GM19395 (cell line): ENCODE data around the gene BSND.

Experiments
- ATAC-seq: cut with Tn5 transposase; IDR thresholded peaks from one replicate; pipeline ENCODE4 v1.9.1; 2021; ENCODE audit warnings: mild to moderate bottlenecking, moderate library complexity; ENCODE audit not compliant: unreplicated experiment

The BSND gene

DNA sequence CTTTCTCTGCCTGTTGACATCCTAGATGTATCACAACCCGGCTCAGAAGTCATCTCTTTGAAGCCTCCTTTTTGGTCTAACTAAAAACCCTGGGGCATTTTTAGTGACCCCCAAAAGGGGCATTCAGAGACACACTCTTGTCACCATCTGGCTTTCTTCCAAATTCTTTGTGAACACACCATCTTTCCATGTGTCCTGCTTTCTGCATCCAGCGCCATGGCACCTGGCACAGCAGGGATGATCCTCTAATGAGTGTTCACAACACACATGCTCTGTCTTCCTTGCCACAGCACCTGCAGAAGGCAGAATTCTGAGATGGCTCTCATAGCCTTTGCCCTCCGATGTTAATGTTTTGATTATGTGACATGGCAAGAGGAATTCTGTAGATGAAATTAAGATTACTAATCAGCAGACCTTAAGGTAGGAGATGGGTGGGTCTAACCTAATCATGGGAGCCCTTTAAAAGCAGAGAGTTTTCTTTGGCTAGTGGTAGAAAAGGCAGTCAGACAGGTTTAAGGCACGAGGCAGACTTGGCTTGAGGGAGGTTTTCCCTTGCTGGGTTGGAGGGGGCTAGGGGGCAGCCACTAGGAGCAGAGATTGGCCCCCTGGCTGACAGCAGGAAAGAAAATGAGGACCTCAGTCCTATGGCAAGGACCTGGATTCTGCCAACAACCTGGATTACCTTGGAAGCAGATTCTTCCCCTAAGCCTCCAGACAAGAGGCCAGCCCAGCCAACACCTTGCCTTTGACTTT lies 23.2 kb upstream of the BSND start:
- ATAC-seq = no peak

DNA sequence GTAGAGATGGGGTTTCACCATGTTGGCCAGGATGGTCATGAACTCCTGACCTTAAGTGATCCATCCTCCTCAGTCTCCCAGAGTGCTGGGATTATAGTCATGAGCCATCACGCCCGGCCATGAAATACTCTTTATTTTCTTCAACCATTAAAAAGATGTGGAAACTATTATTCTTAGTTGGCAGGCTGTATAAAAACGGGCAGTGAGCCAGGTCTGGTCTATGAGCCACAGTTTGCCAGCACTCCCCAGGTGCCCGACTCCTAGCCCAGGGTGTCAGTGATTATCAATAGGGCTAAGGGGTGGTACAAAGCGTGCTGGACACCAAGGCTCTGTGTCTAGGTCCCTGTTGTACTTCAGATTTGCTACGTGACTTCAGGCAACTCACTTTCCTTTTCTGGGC lies 22.0 kb upstream of the BSND start:
- ATAC-seq = no peak

DNA sequence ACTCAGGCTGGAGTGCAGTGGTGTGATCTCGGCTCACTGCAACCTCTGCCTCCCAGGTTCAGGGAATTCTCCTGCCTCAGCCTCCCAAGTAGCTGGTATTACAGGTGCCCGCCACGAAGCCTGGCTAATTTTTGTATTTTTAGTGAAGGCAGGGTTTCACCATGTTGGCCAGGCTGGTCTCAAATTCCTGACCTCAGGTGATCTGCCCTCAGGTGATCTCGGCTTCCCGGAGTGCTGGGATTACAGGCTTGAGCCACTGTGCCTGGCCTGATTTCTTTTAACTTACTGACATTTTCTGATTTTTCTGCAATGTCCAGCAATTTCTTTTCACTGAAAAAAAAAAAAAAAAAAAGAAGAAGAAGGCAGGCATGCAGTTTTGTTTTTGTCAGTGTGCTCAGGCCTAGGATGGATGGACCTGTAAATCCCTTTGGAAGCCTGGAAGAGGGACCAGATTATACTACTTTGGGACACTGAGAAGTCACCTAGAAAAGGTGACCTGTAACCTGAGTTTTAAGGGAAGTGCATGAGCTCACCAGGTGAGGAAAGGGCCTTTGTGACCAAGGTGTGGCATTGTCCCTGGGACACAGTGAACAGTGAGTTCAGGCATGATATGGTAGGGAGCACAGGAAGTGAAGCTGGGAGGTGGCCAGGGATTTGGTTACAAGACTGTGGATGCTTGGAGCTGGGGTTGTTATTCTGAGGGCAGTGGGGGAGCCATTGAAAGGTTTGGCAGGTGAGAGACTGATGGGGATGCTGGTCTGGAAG lies 21.0 kb upstream of the BSND start:
- no peak for ATAC-seq

DNA sequence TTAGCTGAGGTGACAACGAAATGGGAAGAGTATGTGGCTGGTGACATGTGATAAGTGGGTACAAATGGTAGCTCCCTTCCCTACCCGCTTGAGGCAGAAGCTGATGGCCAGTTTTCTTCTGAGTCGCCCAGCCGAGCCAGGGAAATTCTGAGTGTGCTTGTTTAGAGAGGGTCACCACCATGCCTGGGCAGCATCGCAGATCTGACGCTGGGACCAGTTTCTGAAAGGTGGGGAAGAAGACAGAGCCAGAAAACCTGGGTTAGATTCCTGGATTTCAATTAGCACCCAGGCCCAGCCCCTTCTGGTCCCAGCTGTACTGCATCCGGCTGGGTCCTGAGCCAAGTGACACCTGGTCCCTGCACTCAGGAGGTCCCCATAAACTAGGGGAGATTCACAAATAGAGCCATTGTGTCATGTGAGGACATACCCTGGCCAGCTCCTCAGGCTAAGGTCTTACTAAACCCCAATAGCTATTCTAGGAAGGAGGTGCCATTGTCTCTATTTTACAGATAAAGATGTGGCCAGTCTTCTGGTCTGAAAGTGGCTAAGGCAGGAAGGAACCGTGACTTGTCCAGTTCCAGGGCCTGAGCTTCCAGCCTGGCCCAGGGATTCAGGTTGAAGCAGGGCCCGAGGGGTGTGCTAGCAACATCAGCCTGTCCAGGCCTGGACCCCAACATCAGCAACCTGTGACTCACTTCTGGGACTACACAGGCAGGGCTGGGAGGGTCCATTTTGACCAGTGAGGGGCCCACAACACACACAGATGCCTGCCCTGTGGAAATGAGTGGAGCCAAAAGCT lies 20.0 kb upstream of the BSND start:
- no peak for ATAC-seq

DNA sequence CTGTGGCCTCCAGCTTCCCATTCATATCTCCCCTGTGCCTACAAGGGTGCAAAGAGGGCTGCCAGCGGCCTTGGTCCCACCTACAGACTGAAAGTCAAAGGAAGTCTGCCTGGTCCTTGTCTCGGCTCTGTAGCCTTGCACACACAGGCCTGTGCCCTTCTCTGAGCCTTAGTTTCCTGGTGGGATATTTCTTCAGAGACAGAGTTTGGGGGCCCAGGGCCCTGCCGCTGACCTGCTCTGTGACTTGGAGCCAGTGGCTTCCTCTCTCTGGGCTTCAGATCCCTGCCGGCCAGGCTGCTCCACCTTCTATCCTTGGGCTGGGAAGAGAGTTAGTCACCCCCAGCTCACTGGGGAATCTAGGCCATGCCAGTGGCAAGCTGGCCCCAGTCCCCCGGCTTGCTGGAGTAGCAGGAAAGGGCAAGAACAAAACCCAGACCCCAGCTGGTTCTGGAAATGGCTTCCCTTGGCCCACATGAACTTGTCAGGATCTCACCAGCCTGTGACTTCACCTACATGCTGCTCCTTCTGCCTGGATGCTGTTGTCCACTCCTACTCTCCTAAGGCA lies 19.3 kb upstream of the BSND start:
- no peak for ATAC-seq

DNA sequence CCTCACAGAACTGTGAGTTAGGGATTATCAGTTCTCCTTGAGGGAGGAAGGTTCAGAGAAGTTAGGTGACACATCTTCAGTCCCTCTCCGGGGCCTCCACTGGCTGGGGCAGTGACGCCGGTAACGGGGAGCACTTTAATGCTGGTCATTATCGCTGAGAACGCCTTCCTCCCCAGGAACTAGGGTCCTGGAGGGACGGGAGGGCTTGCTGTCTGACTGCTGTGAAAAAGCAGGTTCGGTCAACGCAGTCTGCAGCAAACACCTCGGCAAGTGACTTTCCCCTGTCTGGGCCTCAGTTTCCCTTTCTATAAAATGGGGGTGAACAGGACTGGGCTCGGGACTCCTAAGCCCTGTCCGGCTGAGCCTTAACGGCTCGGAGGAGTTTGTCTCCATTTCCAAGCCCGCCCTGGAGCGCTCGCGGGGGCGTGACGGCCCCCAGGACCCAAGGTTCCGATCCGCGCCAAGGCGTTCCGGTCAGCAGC lies 18.6 kb upstream of the BSND start:
- ATAC-seq = no peak

DNA sequence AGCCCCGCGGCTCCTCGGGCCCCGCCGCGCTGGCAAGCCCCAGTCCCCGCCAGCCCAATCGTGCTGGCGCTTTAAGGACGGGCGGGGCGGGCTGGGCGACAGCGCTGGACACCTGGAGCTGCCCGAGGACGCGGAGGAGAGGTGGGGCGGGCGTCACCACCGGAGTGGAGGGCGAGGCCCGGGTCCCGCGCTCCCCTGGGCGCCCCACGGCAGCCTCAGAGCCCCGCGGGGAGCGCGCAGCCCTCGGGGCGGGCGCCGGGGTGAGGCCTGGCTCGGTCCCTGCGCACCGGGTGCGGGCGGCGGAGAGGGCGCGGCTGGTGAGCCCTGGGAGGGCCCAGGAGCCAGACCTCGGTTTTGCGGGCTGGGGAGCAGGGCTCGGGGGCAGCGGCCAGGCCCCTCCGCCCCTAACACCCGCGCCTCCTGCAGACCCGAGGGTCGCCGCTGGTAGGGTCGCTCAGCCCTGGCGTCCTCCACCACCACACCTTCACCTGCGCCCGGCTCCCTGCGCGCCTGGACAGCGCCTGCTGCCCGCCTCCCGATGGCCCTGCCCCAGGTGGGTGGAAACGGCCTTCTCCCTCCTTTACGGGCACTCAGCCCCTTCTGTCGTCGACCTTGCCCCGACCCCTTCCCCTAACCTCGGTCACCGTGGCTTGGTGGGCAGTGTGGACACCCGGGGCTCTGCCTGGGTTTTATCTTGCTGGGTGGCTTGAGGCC lies 18.0 kb upstream of the BSND start, which contains the start of gene TMEM61:
TMEM61 (plus strand) TSS at position 101 of the 714 bp plus-strand sequence; CDS start at position 539, 438 bp downstream.
- ATAC-seq = no peak

DNA sequence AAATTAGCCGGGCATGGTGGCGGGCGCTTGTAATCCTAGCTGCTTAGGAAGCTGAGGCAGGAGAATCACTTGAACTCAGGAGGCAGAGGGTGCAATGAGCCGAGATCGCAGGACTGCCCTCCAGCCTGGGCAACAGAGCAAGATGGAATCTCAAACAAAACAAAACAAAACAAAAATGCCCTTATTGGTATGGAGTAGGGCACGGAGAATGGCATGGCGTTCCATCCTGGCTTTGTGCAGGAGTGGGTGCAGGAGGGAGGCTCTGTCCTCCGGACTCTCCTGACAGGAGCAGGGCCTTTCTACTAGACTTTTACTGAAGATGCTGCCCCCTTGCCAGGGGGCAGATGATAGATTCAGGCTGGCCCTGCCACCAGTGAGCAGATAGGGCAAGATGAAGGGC lies 17.3 kb upstream of the BSND start:
- ATAC-seq = no peak

DNA sequence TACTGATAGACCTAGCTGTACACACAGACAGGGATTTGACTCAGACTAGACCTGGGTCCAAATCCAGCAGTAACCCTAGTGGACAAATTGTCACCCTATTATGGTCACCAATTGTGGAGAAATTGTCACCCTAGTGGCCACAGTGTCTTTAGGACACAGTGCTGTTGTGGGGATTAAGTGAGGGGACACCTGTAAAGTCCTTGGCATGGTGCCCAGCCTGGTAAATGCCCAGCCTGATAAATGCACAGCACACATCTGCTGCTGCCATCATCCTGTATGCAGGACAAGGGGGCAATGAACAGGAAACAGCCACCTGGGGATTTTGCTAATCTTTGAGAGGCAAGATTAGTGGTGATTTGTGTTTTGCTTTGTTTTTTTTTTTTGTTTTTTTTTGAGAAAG lies 16.0 kb upstream of the BSND start:
- no peak for ATAC-seq

DNA sequence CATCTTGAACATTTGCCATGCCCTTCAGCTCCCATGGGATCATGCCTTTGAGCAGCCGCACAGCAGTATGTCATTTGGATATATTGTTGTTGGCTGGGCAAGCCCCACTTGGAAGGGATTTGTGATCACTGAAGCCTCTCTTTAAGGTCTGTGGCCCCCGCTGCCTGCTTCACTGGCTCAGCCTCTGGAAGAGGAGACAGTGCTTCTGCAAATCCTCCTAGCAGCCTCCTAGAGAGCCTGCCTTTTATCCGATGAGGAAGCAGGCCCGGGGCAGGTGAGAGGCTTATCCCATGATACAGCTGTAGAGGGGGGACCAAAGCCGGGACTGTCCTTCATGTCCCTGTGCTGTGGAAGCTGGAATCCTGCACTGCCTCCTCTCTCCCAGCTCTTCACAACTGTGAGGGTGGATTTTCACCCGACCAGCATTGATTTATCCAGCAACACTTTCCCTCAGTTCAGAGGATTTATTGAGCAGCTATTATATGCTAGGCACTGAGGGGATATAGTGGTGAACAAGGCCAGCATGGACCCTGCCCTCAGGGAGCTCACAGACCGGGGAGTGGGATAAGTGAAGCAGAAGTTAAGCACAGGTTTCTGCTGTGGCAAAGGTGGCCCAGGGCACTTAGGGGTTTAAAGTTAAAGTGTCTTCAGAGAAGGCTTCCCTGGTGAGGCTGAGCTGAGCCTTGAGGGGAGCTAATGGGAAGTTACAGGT lies 14.4 kb upstream of the BSND start:
- ATAC-seq = no peak

DNA sequence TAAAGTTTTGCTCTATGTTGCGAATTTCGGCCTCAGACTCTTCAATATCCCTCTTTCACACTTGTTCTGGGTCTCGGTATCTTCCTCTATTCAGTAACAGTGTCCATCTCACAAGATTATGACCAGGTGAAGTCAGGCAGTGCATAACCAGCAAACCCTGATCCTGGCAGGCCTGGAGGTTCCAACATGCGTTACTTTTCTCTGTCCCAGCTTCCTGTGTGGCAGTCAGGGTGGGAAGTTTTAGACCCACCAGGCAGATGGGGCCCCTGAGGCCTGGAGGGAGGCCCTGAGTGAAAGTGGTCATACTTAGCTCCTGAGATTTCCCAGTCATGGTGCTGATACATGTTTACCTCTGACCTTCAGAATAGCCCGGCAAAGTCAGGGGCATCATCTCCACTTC lies 13.2 kb upstream of the BSND start:
- ATAC-seq = no peak

DNA sequence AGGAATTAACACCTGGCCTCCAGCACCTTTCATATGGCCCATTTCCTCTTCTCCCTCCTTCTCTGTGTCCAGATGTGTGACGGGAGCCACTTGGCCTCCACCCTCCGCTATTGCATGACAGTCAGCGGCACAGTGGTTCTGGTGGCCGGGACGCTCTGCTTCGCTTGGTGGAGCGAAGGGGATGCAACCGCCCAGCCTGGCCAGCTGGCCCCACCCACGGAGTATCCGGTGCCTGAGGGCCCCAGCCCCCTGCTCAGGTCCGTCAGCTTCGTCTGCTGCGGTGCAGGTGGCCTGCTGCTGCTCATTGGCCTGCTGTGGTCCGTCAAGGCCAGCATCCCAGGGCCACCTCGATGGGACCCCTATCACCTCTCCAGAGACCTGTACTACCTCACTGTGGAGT lies 12.7 kb upstream of the BSND start:
- ATAC-seq = no peak

DNA sequence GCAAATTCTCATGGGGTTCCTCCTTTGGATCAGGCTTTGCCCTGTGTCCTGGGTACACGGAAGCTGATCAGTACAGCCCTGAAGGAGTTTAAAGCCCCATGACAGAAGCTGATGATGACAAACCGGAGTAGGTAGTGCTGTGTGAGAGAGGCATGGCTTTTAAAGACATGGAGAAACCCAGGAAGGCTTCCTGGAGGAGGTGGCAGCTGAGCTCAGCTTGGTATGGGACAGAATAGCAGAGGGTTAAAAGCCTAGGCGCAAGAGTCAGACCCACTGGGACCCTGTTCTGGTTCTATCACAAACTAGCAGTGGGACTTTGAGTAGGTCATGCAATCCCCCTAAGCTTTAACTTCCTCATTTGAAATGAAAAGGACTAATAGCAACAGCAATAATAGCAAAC lies 12.2 kb upstream of the BSND start:
- no peak for ATAC-seq

DNA sequence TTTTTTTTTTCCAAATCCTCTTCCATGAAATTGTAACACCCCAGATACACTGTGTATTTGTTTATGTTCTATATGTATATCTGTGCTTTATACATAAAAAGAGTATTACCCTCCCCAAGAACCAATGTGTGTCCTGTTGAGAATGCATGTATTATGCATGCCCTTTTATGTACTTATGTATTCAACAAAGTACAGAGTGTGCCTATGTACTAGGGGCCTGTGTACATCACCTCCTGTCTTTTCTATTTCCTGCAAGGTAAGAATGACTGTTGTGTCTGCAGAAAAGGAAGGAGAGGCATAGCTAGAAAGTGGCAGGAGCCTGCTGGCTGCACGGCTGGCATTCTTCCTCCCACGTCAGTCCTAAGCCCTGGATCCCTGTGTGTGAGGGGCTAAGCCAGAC lies 11.3 kb upstream of the BSND start:
- no peak for ATAC-seq

DNA sequence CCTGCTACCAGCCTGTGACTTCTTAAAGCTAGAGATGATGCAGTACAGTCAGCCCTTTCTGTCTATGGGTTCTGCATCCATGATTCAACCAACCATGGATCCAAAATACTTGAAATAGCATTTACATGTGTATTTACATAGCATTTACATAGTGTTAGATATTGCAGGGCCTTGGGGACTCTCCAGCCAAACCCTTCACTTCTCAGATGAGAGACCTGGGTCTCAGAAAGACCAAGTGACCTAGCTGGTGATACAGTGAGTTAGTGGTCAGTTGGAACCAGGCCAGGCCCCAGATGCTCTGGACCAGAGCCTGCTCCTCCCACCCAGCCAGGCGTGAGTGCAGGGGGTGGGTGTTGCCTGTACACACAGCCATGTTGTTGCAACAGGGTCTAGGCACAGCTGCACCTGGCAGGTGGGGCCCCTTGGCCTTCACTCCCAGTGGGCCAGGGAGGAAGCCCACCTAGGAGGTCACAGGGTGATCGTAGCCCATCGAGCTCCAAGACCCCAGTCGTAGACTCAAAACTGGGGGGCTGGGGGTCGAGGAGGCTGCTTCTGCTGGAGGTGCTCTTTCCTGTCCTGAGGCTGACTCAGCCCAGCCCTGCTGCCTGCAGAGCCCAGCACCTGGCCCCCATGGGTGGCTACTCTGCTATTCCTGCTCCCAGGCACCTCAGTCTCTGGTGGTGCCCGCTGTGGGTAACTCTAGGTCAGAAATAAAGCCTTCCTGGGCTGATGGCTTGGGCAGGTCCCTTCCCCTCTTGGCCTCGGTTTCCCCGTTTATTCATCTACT lies 10.6 kb upstream of the BSND start:
- ATAC-seq = no peak

DNA sequence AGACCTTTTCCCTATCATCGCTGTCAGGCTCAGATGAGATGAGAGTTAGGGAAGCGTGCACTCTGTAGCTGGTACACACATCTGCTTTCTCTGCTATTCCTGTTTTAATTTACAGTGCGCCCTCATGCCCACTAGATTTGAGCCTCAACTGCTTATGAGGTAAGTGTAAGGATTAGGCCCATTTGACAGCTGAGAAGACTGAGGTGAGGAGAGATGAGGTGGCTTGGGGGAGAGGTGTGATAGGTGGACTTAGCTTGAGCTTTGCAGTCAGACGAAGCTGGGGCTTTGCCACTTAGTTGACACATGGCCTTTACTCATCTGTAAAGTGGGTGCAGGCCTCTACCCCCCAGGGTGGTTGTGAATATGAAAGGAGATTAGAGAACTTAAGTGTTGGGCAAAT lies 9.8 kb upstream of the BSND start:
- no peak for ATAC-seq

DNA sequence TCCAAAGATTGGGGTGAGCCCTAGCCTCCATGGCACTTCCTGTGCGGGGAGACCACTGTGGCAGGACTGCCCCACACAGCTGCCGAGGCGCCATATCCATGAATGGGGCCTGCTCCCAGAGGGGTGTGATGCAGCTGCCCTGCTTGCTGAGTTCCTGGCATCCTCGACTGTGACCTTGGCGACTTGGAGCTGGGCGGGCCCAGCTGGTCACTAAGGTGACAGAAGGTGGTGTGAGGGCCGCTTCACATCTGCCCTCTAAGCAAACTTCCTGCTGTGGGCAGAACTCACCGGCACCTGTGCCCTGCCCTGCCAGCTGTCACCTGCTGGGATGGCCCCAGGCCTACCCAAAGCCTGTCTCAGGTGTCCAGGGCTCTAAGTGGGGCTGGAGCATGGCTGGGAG lies 9.3 kb upstream of the BSND start:
- ATAC-seq = no peak

DNA sequence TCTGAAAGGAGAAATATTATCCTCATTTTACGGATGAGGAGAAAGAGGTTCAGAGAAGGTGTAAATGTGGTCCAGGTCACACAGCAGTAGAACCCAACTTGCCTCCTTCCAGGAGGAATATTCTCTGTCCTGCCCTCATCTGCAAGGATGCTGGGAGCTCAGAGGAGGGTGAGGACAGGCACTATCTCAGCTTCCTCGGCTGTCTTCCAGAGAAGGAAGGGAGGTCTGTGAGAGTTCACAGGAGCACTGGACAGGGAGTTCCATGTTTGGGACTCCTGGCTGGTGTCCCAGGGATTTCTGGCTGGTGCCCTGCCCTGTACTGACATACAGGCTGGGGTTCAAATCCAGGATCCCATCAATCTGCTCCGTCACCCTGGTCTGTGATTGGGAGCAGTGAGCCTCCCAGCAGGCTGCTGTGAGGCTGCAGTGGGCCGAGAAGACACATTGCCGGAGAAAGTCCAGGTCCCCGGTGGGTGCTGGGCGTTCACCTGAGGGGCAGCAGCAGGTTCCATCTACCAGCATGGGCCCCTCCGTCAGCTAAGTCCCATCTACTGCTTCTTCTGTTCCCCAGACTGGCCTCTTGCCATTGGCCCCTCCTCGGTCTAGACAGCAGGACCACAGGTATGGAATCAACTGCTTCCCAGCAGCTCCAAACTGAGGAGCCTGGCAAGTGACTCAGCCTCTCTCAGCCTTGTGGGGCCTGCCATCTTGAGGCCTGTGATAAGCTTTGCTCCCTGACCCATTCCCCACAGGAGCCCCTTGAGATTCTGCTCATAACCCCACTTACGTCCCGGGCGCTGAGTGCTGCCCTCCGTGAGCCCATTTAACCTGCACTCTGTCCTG lies 8.5 kb upstream of the BSND start:
- no peak for ATAC-seq
